ENCODE results near the gene SLC9A5.

GRCh38 chr16:67260426-67261063 is 11.8 kb downstream of the SLC9A5 start:
- TF ChIP-seq POLR2AphosphoS5 (IDR thresholded peaks at IDR 0.05; ENCODE audit: insufficient read depth, low read depth, low read length) (no peak), EZH2 (IDR thresholded peaks at IDR 0.05; ENCODE audit: borderline replicate concordance, low read depth, low read length, severe bottlenecking) (no peak), POLR2A (IDR thresholded peaks at IDR 0.05; ENCODE audit: low read depth, low read length) (no peak), MYC (IDR thresholded peaks at IDR 0.05; ENCODE audit: low read depth, low read length) (no peak)
- TF ChIP-seq, protein P1, sequence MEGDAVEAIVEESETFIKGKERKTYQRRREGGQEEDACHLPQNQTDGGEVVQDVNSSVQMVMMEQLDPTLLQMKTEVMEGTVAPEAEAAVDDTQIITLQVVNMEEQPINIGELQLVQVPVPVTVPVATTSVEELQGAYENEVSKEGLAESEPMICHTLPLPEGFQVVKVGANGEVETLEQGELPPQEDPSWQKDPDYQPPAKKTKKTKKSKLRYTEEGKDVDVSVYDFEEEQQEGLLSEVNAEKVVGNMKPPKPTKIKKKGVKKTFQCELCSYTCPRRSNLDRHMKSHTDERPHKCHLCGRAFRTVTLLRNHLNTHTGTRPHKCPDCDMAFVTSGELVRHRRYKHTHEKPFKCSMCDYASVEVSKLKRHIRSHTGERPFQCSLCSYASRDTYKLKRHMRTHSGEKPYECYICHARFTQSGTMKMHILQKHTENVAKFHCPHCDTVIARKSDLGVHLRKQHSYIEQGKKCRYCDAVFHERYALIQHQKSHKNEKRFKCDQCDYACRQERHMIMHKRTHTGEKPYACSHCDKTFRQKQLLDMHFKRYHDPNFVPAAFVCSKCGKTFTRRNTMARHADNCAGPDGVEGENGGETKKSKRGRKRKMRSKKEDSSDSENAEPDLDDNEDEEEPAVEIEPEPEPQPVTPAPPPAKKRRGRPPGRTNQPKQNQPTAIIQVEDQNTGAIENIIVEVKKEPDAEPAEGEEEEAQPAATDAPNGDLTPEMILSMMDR (IDR thresholded peaks at IDR 0.05; ENCODE audit: extremely low read depth in 1 of 2, insufficient read depth in 1 of 2, low read depth in 1 of 2, low read length in 2 of 2) = peak; percentile 44 to 51
- TF ChIP-seq, protein P2, sequence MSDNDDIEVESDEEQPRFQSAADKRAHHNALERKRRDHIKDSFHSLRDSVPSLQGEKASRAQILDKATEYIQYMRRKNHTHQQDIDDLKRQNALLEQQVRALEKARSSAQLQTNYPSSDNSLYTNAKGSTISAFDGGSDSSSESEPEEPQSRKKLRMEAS (IDR thresholded peaks at IDR 0.05; ENCODE audit: insufficient read depth, insufficient read length) = no peak

All from endothelial cell of umbilical vein (primary cell).